Measurements from ENCODE around the gene SMG6.
"Not testable (repeated sequence)": the region's sequence is repeated elsewhere in the genome, so short reads cannot be mapped to it uniquely, and the experiment has no call there.

Gene SMG6

GRCh38 chr17:2144701-2145100, 158.9 kb downstream of the SMG6 start:
- no peak for DNase-seq (ENCODE audit: low read depth in 2 of 2)

DNA sequence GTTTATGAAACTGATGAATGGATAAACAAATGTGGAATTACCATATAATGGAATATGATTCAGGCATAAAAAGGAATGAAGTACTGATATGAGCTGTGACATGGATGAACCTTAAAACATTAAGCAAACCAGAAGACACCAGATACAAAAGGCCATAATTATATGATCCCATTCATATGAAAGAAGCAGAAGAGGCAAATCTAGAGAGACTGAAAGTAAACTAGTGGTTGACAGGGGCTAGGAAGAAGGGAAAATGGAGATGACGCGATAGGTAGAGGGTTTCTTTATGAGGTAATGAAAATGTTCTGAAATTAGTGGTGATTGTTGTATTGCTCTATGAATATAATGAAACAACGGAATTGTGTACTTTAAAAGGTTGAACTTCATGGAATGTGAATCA, 160.3 kb downstream of the SMG6 start:
- DNase-seq (ENCODE audit: low read depth in 2 of 2), result no peak

DNA sequence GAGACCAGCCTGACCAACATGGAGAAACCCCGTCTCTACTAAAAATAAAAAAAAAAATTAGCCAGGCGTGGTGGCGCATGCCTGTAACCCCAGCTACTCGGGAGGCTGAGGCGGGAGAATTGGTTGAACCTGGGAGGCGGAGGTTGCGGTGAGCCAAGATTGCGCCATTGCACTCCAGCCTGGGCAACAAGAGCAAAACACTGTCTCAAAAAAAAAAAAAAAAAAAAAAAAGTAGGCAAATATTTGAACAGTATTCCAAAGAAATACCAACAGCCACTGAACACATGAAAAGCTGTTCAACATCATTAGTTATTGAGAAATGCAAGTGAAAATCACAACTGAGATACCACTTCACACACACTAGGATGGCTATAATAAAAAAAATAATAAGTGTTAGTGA, 160.9 kb downstream of the SMG6 start:
- not testable (repeated sequence) for DNase-seq (ENCODE audit: low read depth in 2 of 2)

DNA sequence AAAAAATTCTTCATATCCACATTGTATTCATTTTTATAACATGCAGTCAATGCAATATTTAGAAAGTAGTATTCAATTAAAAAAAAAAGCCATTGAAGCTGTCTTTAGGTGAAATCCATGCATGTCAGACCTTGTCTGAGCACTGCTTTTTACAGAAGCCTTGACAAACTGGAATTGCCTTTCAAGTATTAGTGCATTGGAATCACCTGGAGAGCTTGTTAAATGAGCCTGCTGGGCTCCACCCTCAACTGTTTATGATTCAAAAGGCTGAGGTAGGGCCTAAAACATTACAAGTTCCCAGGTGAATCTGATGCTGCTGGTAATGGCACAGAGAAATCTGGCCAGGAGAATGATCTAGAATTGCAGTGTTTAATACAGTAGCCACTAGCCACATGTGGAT, 162.9 kb downstream of the SMG6 start:
- DNase-seq (ENCODE audit: low read depth in 2 of 2), result no peak

- DNase-seq (ENCODE audit: low read depth in 2 of 2), result no peak
Measured at GRCh38 chr17:2138761-2139160, 164.8 kb downstream of the SMG6 start.

DNA sequence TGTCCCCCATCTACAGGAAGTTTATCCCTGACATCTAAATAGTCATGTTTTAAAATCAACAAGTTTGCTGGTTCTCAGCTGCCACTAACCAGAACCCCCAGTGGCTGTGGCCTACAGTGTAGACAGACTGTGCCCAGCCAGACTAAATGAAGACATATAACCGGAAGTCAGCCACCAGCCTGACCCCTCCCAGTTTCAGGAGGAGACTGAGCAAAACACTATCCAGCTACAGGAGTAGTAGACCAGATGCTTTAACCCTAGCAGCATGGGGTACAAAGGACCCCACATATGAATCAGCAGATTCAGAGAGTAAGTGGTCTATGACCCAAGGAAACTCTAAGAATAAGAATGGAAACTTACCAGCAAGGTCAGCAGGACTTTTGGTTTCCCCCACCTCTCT, 165.3 kb downstream of the SMG6 start:
- no peak for DNase-seq (ENCODE audit: low read depth in 2 of 2)

- no peak for DNase-seq (ENCODE audit: low read depth in 2 of 2)
Measured at GRCh38 chr17:2137342-2138098, 166.1 kb downstream of the SMG6 start.

DNA sequence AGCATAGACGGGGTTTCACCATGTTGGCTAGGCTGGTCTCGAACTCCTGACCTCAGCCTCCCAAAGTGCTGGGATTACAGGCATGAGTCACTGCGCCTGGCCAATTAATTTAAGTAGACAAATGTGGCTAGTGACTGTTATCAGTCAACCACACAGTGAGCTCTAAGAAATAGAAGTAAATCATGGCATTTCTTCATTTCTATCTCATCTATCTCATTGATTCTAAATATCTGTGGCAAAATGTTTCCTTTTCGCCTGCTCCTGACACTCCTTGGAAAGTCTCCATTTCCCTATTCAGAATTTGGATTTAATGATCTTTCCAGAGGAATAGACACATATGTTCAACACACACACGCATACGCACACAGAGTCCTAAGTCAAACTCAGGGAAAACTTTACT, 167.3 kb downstream of the SMG6 start:
- no peak for DNase-seq (ENCODE audit: low read depth in 2 of 2)

- DNase-seq (ENCODE audit: low read depth in 2 of 2), result no peak
Measured at GRCh38 chr17:2128011-2128410, 175.6 kb downstream of the SMG6 start.

- no peak for DNase-seq (ENCODE audit: low read depth in 2 of 2)
Measured at GRCh38 chr17:2125013-2125535, 178.5 kb downstream of the SMG6 start.

GRCh38 chr17:2124391-2124790, 179.2 kb downstream of the SMG6 start:
- DNase-seq (ENCODE audit: low read depth in 2 of 2), result no peak

DNA sequence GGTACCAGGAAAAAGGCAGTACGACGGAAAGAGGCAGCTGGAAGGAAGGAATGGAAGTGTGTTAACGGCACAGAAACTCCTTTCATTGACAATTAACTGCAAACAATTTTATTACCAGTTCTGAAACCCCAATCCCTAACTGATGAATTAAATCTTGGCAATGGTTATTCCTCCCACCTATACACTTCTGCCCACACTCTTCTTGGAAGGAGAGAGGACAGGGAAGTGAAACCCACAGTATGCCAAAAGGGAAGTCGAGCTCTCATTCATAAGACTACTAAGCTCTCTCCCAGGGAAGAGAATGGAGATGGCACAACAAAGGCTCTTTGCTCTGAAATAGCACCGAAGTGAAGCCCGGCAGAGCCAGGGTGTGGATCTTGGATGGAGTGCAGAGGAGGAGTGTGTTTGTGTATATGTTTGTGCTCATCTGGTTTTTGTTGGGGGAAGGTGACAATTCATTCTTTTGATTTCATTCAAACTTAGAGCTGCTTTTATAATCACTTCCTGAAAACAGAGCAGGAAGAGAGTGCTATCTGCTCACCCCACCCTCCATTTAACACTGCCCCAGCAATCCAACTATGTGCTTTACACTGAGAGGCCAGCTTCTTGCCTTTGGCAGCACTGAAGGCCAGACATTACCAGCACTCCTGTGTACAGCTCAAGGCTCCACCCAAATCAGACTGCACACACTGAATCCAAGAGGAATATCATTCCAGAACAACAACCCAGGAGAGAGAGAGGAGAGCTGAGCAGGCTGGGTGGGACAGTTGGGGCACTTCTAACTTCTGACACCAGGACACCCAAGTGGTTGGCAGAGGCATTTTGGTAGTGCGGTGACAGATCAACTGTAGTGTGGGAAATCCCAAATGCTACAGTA, 180.0 kb downstream of the SMG6 start:
- DNase-seq (ENCODE audit: low read depth in 2 of 2), result no peak

- DNase-seq (ENCODE audit: low read depth in 2 of 2), result no peak
Measured at GRCh38 chr17:2122641-2123302, 180.8 kb downstream of the SMG6 start.

GRCh38 chr17:2120586-2121335, 182.8 kb downstream of the SMG6 start:
- no peak for DNase-seq (ENCODE audit: low read depth in 2 of 2)

- no peak for DNase-seq (ENCODE audit: low read depth in 2 of 2)
Measured at GRCh38 chr17:2113279-2113622, 190.3 kb downstream of the SMG6 start.

- no peak for DNase-seq (ENCODE audit: low read depth in 2 of 2)
Measured at GRCh38 chr17:2111691-2112090, 191.9 kb downstream of the SMG6 start.

- DNase-seq (ENCODE audit: low read depth in 2 of 2), result no peak
Measured at GRCh38 chr17:2110436-2110835, 193.1 kb downstream of the SMG6 start.

DNA sequence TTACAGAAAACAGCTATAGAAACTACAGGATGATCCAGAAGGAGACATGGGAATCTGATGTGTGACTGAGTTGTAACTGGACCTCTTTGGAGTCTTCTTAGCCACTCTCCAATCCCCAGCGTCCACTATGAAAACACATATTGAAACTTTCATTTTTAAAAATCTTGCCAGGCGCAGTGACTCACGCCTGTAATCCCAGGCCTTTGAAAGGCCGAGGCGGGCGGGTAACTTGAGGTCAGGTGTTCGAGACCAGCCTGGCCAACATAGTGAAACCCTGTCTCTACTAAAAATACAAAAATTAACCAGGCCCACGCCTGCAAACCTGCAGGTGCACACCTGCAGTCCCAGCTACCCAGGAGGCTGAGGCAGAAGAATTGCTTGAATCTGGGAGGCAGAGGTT, 195.4 kb downstream of the SMG6 start:
- DNase-seq (ENCODE audit: low read depth in 2 of 2), result no peak

DNA sequence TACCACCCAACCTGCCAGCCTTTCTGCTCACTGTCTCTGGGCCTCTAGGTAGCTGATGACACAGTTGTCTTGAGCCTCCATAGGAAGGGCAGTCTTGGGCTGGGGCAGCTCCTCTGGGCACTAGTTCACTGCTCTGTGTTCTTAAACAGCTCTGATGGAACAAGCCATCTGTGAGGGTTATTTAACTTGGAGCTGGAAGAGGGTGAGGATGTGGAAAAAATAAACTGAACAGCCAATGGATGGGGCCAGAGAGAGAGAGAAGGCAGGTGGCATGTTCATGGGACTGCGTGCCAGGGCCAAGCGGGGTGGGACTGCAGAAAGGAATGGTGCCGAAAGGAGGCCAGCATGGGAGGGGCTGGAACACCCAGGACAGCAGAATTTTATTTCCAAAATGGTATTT, 196.1 kb downstream of the SMG6 start:
- no peak for DNase-seq (ENCODE audit: low read depth in 2 of 2)

DNA sequence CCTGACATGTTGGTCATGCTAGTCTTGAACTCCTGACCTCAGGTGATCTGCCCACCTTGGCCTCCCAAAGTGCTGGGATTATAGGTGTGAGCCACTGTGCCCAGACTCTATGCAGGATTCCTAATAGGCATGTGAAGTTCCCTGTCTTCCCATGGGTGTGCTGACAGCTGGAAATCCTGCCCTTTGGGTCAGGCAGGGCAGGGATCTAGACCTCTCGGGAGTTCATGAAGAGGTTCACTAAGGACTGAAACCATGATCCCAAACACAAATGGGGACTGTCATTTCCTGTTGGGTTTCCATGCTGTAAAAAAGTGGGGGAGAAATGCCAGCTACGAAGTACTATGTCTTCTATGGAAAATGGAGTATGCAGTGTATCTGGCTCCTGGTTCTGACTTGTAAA, 196.5 kb downstream of the SMG6 start:
- DNase-seq (ENCODE audit: low read depth in 2 of 2), result no peak

GRCh38 chr17:2106308-2106955, 197.2 kb downstream of the SMG6 start:
- no peak for DNase-seq (ENCODE audit: low read depth in 2 of 2)

Data from stimulated activated CD8-positive, alpha-beta memory T cell treated with anti-CD3 and anti-CD28 coated beads, Interleukin-7, amount 100 ng/mL, for 4 hours (primary cell).